ENCODE results near the gene TBCB. TPM values are rescaled to one million over a fixed set of nuclear protein-coding genes. Genes with fewer than 3 reads are reported as not detected.

The TBCB gene
- polyA plus RNA-seq, 1 donor: 95.3 TPM

DNA sequence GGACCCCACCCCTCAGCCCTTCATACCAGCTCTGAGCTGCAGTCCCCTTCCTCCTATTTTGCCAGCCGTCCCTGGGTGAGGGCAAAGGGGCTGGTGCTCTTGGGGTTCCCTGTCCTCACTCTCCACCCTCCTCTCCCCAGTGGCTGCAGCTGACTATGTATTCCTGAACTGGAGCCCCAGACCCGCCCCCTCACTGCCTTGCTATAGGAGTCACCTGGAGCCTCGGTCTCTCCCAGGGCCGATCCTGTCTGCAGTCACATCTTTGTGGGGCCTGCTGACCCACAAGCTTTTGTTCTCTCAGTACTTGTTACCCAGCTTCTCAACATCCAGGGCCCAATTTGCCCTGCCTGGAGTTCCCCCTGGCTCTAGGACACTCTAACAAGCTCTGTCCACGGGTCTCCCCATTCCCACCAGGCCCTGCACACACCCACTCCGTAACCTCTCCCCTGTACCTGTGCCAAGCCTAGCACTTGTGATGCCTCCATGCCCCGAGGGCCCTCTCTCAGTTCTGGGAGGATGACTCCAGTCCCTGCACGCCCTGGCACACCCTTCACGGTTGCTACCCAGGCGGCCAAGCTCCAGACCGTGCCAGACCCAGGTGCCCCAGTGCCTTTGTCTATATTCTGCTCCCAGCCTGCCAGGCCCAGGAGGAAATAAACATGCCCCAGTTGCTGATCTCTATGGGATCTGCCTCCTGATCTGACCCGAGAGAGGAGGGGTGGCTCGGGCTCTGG, 34.6 kb downstream of the TBCB start:
- no peak overlapping the region for H3K4me3 ChIP-seq (ENCODE audit: low read length)
- no peak for DNase-seq
- no peaks in the 10 kb centered on the region for H3K27me3 ChIP-seq (ENCODE audit: control insufficient read depth, insufficient read depth, low read length)
- no peaks in the 10 kb centered on the region for H3K9me3 ChIP-seq (ENCODE audit: control insufficient read depth, low read depth, low read length)
- H3K27ac ChIP-seq (ENCODE audit: low read length): no peak overlapping the region
- no CpG with 5 or more reads among the region's 13 CpGs for WGBS (ENCODE audit: insufficient coverage, low lambda C conversion rate)
- H3K4me1 ChIP-seq (ENCODE audit: control insufficient read depth, insufficient read depth, low read length): no peaks in the 10 kb centered on the region
- H3K36me3 ChIP-seq (ENCODE audit: control insufficient read depth, insufficient read depth, low read length): peaks cover 65% of the 10 kb centered on the region

DNA sequence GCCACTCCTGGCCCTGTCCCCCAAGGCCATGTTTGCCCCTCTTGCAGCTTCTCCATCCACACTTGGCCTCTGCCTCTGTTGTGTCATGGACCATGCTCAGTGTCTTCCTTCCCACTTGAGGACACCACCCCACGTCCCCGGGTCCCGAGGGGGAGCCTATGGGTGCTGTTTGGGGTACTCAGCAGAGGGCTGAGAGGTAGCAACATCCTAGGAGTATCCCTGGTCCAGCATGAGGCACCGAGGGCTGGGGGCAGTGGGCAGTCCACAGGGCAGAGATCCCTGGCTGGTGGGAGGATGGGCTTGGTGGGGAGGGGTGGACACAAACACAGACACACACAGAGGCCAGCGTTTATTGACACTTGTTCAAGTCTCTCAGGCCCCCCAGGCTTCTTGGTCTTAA, 35.3 kb downstream of the TBCB start:
- H3K27ac ChIP-seq (ENCODE audit: low read length): no peak overlapping the region
- H3K4me3 ChIP-seq (ENCODE audit: low read length): no peak overlapping the region
- H3K36me3 ChIP-seq (ENCODE audit: control insufficient read depth, insufficient read depth, low read length): peaks cover 58% of the 10 kb centered on the region
- H3K9me3 ChIP-seq (ENCODE audit: control insufficient read depth, low read depth, low read length): no peaks in the 10 kb centered on the region
- no peaks in the 10 kb centered on the region for H3K4me1 ChIP-seq (ENCODE audit: control insufficient read depth, insufficient read depth, low read length)
- H3K27me3 ChIP-seq (ENCODE audit: control insufficient read depth, insufficient read depth, low read length): no peaks in the 10 kb centered on the region
- no CpG with 5 or more reads among the region's 5 CpGs for WGBS (ENCODE audit: insufficient coverage, low lambda C conversion rate)
- DNase-seq: no peak

- H3K4me1 ChIP-seq (ENCODE audit: control insufficient read depth, insufficient read depth, low read length): no peaks in the 10 kb centered on the region
- peak overlapping the region; percentile 75 for H3K27ac ChIP-seq (ENCODE audit: low read length)
- H3K27me3 ChIP-seq (ENCODE audit: control insufficient read depth, insufficient read depth, low read length): no peaks in the 10 kb centered on the region
- no CpG with 5 or more reads among the region's 47 CpGs for WGBS (ENCODE audit: insufficient coverage, low lambda C conversion rate)
- peaks cover 50% of the 10 kb centered on the region for H3K36me3 ChIP-seq (ENCODE audit: control insufficient read depth, insufficient read depth, low read length)
- peak in 1 of 2 donors; percentile 24 for DNase-seq
- H3K9me3 ChIP-seq (ENCODE audit: control insufficient read depth, low read depth, low read length): no peaks in the 10 kb centered on the region
- peak overlapping the region; percentile 42 for H3K4me3 ChIP-seq (ENCODE audit: low read length)
Observed at GRCh38 chr19:36151144-36152018, 36.1 kb downstream of the TBCB start.

DNA sequence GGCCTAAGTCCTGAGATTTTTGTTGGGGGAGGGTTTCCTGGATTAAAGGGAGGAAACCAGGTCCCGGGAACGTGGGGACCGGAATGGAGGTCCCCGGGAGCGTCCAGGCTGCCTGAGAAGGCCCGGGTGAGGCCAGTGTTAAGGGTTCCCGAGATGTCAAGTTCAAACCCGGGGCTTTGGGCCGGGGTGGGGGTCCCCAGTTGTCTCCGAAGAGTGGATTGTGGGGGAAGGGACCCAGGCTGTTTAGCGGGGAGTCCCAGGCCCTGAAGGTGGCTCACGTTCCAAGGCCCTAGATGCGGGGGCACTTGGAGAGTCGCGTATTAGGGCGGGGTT, 36.7 kb downstream of the TBCB start:
- Histone ChIP-seq H3K9me3 (ENCODE audit: control insufficient read depth, low read depth, low read length) (no peaks in the 10 kb centered on the region), H3K4me1 (ENCODE audit: control insufficient read depth, insufficient read depth, low read length) (no peaks in the 10 kb centered on the region), H3K27me3 (ENCODE audit: control insufficient read depth, insufficient read depth, low read length) (no peaks in the 10 kb centered on the region), H3K36me3 (ENCODE audit: control insufficient read depth, insufficient read depth, low read length) (peaks cover 44% of the 10 kb centered on the region), H3K27ac (ENCODE audit: low read length) (peak overlapping the region; percentile 75), H3K4me3 (ENCODE audit: low read length) (peak overlapping the region; percentile 42)
- no CpG with 5 or more reads among the region's 16 CpGs for WGBS (ENCODE audit: insufficient coverage, low lambda C conversion rate)
- no peak for DNase-seq

DNA sequence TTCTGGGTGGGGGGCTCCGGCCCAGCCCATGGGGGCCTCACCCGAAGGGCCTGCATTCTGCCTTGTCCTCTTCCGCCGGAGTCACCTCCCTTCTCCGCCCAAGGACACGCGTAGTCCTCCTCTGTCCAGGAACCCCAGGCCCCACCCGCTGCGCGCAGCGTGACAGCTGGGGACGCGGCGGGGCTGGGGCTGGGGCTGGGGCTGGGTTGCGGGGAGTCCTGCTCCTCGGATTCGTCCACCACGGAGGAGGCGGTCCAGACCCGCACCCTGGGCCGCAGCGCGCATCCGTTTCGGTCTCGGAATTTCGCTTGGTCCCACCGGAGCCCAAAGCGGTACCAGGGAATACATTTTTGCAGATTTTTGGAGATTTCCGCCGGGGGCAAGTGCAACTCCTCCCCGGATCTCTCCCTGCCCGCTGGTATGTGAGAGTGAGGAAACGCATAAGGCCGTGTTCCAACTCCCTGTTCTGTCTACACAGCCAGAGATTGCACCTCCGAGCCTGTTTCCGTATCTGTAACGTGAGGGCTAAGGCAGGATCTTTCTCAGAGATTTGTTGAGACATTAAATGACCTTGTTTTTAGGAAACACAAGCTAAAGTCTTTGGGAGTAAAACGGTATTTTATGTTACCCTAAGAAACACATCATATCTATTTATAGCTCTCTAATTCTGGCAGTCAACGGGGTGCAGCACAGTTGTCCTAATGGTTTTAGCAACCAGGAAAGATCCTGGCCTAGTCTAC, 37.3 kb downstream of the TBCB start, which contains the start of gene COX7A1:
Gene COX7A1 (minus strand): TSS at position 96 of the 740 bp plus-strand sequence. CDS start 40 bp downstream, at position 56.
- DNase-seq: peak in 1 of 2 donors; percentile 23
- H3K9me3 ChIP-seq (ENCODE audit: control insufficient read depth, low read depth, low read length): no peaks in the 10 kb centered on the region

GRCh38 chr19:36153126-36153525, 37.9 kb downstream of the TBCB start:
- DNase-seq: no peak
- Histone ChIP-seq H3K27me3 (ENCODE audit: control insufficient read depth, insufficient read depth, low read length) (no peaks in the 10 kb centered on the region), H3K27ac (ENCODE audit: low read length) (no peak overlapping the region), H3K9me3 (ENCODE audit: control insufficient read depth, low read depth, low read length) (no peaks in the 10 kb centered on the region), H3K36me3 (ENCODE audit: control insufficient read depth, insufficient read depth, low read length) (peaks cover 35% of the 10 kb centered on the region), H3K4me3 (ENCODE audit: low read length) (no peak overlapping the region), H3K4me1 (ENCODE audit: control insufficient read depth, insufficient read depth, low read length) (no peaks in the 10 kb centered on the region)
- WGBS (ENCODE audit: insufficient coverage, low lambda C conversion rate): no CpG with 5 or more reads among the region's 10 CpGs

More for the DNA sequence above, 37.3 kb downstream of the TBCB start, which contains the start of gene COX7A1:
- H3K27ac ChIP-seq (ENCODE audit: low read length): peak within 1 kb of the TSS; percentile 75
- H3K36me3 ChIP-seq (ENCODE audit: control insufficient read depth, insufficient read depth, low read length): peaks cover 41% of the 10 kb centered on the region
- no peaks in the 10 kb centered on the region for H3K4me1 ChIP-seq (ENCODE audit: control insufficient read depth, insufficient read depth, low read length)
- no peaks in the 10 kb centered on the region for H3K27me3 ChIP-seq (ENCODE audit: control insufficient read depth, insufficient read depth, low read length)
- WGBS (ENCODE audit: insufficient coverage, low lambda C conversion rate): 84% methylated on average over 3 of the region's 40 CpGs
- H3K4me3 ChIP-seq (ENCODE audit: low read length): peak within 1 kb of the TSS; percentile 42

GRCh38 chr19:36160821-36161596, 45.7 kb downstream of the TBCB start:
- 100% methylated on average over 1 of the region's 7 CpGs for WGBS (ENCODE audit: insufficient coverage, low lambda C conversion rate)

GRCh38 chr19:36163813-36164212, 48.5 kb downstream of the TBCB start:
- no CpG with 5 or more reads among the region's 12 CpGs for WGBS (ENCODE audit: insufficient coverage, low lambda C conversion rate)
- Histone ChIP-seq H3K27me3 (ENCODE audit: control insufficient read depth, insufficient read depth, low read length) (no peaks in the 10 kb centered on the region), H3K9me3 (ENCODE audit: control insufficient read depth, low read depth, low read length) (no peaks in the 10 kb centered on the region)

More at GRCh38 chr19:36160821-36161596, 45.7 kb downstream of the TBCB start:
- H3K36me3 ChIP-seq (ENCODE audit: control insufficient read depth, insufficient read depth, low read length): peaks cover 7% of the 10 kb centered on the region
- DNase-seq: no peak
- no peaks in the 10 kb centered on the region for H3K9me3 ChIP-seq (ENCODE audit: control insufficient read depth, low read depth, low read length)
- no peaks in the 10 kb centered on the region for H3K27me3 ChIP-seq (ENCODE audit: control insufficient read depth, insufficient read depth, low read length)
- H3K27ac ChIP-seq (ENCODE audit: low read length): no peak overlapping the region
- H3K4me3 ChIP-seq (ENCODE audit: low read length): no peak overlapping the region
- no peaks in the 10 kb centered on the region for H3K4me1 ChIP-seq (ENCODE audit: control insufficient read depth, insufficient read depth, low read length)

DNA sequence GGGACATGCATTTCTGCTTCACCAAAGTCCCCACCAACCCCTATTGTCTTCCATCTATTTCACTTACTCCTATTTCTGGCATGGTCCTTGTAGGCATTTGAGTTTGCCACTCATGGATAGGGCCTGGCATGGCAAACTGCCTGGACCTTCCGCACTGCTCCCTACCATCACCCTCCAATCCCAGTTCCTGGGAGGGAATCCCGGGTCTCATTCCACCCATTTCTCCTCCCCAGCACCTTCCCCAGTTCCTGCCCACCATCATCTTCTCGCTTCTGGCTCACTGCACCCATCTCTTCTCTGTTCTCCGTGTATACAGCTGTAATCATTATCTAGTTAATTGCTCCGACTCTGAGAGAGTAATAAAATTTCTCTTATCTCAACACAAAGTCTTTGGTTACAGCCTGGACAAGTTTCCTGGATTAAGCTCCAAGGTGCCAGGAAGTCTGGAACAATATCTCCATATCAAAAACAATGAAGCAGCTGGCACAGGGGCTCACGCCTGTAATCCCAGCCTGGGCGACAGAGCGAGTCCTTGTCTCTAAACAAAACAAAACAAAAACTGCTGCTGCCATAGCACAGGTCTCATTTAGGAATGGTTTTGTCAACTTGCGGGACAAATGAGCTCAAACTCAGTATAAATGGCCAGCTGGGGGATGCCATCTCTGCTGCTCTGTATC, 54.0 kb downstream of the TBCB start:
- peak; percentile 56 to 90 for DNase-seq
- WGBS (ENCODE audit: insufficient coverage, low lambda C conversion rate): no CpG with 5 or more reads among the region's 9 CpGs

More at GRCh38 chr19:36163813-36164212, 48.5 kb downstream of the TBCB start:
- no peak overlapping the region for H3K27ac ChIP-seq (ENCODE audit: low read length)
- DNase-seq: no peak
- H3K4me1 ChIP-seq (ENCODE audit: control insufficient read depth, insufficient read depth, low read length): peaks cover under 1% of the 10 kb centered on the region
- no peak overlapping the region for H3K4me3 ChIP-seq (ENCODE audit: low read length)
- peaks cover 10% of the 10 kb centered on the region for H3K36me3 ChIP-seq (ENCODE audit: control insufficient read depth, insufficient read depth, low read length)

More for the DNA sequence above, 54.0 kb downstream of the TBCB start:
- H3K9me3 ChIP-seq (ENCODE audit: control insufficient read depth, low read depth, low read length): no peaks in the 10 kb centered on the region
- H3K36me3 ChIP-seq (ENCODE audit: control insufficient read depth, insufficient read depth, low read length): peaks cover 2% of the 10 kb centered on the region
- H3K27me3 ChIP-seq (ENCODE audit: control insufficient read depth, insufficient read depth, low read length): no peaks in the 10 kb centered on the region
- H3K4me3 ChIP-seq (ENCODE audit: low read length): no peak overlapping the region
- peak overlapping the region; percentile 87 for H3K27ac ChIP-seq (ENCODE audit: low read length)
- H3K4me1 ChIP-seq (ENCODE audit: control insufficient read depth, insufficient read depth, low read length): peaks cover 13% of the 10 kb centered on the region

All from large intestine (tissue), 3 donors.